ENCODE measurements around the gene PRR22.
A peak's percentile ranks its signal among the peaks of the same experiment; 100 is the strongest.

PRR22 gene

GRCh38 chr19:5790559-5791520, 6.3 kb upstream of the PRR22 start, which contains the start of gene DUS3L:
DUS3L (minus strand) TSS chr19:5791163; CDS start chr19:5791141, 22 bp downstream.
- peak within 1 kb of the TSS; percentile 89 for H3K9ac ChIP-seq (ENCODE audit: low read length)
- no CpG with 5 or more reads among the region's 72 CpGs for WGBS (ENCODE audit: extremely low coverage, insufficient coverage, low lambda C conversion rate)
- H3K79me1 ChIP-seq (ENCODE audit: low read length) = peaks cover 4% of the 10 kb centered on the region
- no peak within 1 kb of the TSS for H2BK120ac ChIP-seq (ENCODE audit: low read depth, low read length)
- no peak within 1 kb of the TSS for H3K23ac ChIP-seq (ENCODE audit: low read length)
- peak within 1 kb of the TSS; percentile 19 for H3K18ac ChIP-seq (ENCODE audit: low read length)
- H3K79me2 ChIP-seq (ENCODE audit: control insufficient read depth, insufficient read depth, low read length) = peaks cover 2% of the 10 kb centered on the region
- peak within 1 kb of the TSS; percentile 98 for H3K56ac ChIP-seq (ENCODE audit: low read length)
- H2BK15ac ChIP-seq (replicated peaks; ENCODE audit: low read depth) = no peak within 1 kb of the TSS
- H3K27ac ChIP-seq (ENCODE audit: low read depth, low read length) = peak within 1 kb of the TSS; percentile 53
- DNase-seq = peak; percentile 99
- H2BK5ac ChIP-seq (ENCODE audit: low read length) = peak within 1 kb of the TSS; percentile 64
- H4K5ac ChIP-seq (ENCODE audit: low read length) = no peak within 1 kb of the TSS
- H3K4me2 ChIP-seq (ENCODE audit: low read length) = peak within 1 kb of the TSS; percentile 74
- H3K4me1 ChIP-seq (ENCODE audit: control insufficient read depth, low read depth, low read length) = peaks cover 2% of the 10 kb centered on the region
- H2AK5ac ChIP-seq (ENCODE audit: low read length) = no peak within 1 kb of the TSS
- peak within 1 kb of the TSS; percentile 75 for H3K4me3 ChIP-seq (ENCODE audit: low read length)
- no peaks in the 10 kb centered on the region for H3K27me3 ChIP-seq (ENCODE audit: insufficient read depth, low read length, poor library complexity)
- peaks cover 12% of the 10 kb centered on the region for H3K36me3 ChIP-seq (ENCODE audit: control insufficient read depth, insufficient read depth, low read length)
- no peak within 1 kb of the TSS for H4K8ac ChIP-seq (ENCODE audit: low read depth, low read length)
- peak within 1 kb of the TSS; percentile 84 for H3K4ac ChIP-seq (ENCODE audit: low read depth, low read length)

- Histone ChIP-seq H3K4ac (ENCODE audit: low read depth, low read length) (no peak overlapping the region), H3K79me2 (ENCODE audit: control insufficient read depth, insufficient read depth, low read length) (peaks cover 2% of the 10 kb centered on the region), H2BK15ac (replicated peaks; ENCODE audit: low read depth) (no peak overlapping the region), H4K5ac (ENCODE audit: low read length) (no peak overlapping the region), H3K27me3 (ENCODE audit: insufficient read depth, low read length, poor library complexity) (no peaks in the 10 kb centered on the region), H3K56ac (ENCODE audit: low read length) (peak overlapping the region; percentile 58), H3K27ac (ENCODE audit: low read depth, low read length) (no peak overlapping the region), H2BK120ac (ENCODE audit: low read depth, low read length) (no peak overlapping the region), H3K4me3 (ENCODE audit: low read length) (peak overlapping the region; percentile 55), H3K79me1 (ENCODE audit: low read length) (peaks cover 4% of the 10 kb centered on the region), H4K8ac (ENCODE audit: low read depth, low read length) (no peak overlapping the region), H2BK5ac (ENCODE audit: low read length) (no peak overlapping the region), H3K4me1 (ENCODE audit: control insufficient read depth, low read depth, low read length) (peaks cover 2% of the 10 kb centered on the region), H3K9ac (ENCODE audit: low read length) (peak overlapping the region; percentile 58), H2AK5ac (ENCODE audit: low read length) (no peak overlapping the region), H3K4me2 (ENCODE audit: low read length) (peak overlapping the region; percentile 74), H3K18ac (ENCODE audit: low read length) (no peak overlapping the region), H3K36me3 (ENCODE audit: control insufficient read depth, insufficient read depth, low read length) (peaks cover 12% of the 10 kb centered on the region), H3K23ac (ENCODE audit: low read length) (no peak overlapping the region)
- WGBS (ENCODE audit: extremely low coverage, insufficient coverage, low lambda C conversion rate) = no CpG with 5 or more reads among the region's 26 CpGs
- no peak for DNase-seq
These were observed 5.5 kb upstream of the PRR22 start for GRCh38 chr19:5789886-5790558.

GRCh38 chr19:5789351-5789761, 4.8 kb upstream of the PRR22 start:
- H3K27me3 ChIP-seq (ENCODE audit: insufficient read depth, low read length, poor library complexity) = no peaks in the 10 kb centered on the region
- H3K9ac ChIP-seq (ENCODE audit: low read length) = no peak overlapping the region
- no peak overlapping the region for H3K27ac ChIP-seq (ENCODE audit: low read depth, low read length)
- no peak overlapping the region for H3K4me3 ChIP-seq (ENCODE audit: low read length)
- H3K36me3 ChIP-seq (ENCODE audit: control insufficient read depth, insufficient read depth, low read length) = peaks cover 12% of the 10 kb centered on the region
- H4K5ac ChIP-seq (ENCODE audit: low read length) = no peak overlapping the region
- DNase-seq = no peak
- no peak overlapping the region for H3K4ac ChIP-seq (ENCODE audit: low read depth, low read length)
- peaks cover 2% of the 10 kb centered on the region for H3K79me2 ChIP-seq (ENCODE audit: control insufficient read depth, insufficient read depth, low read length)
- no peak overlapping the region for H3K4me2 ChIP-seq (ENCODE audit: low read length)
- H3K18ac ChIP-seq (ENCODE audit: low read length) = no peak overlapping the region
- H3K4me1 ChIP-seq (ENCODE audit: control insufficient read depth, low read depth, low read length) = peaks cover 2% of the 10 kb centered on the region
- no peak overlapping the region for H3K23ac ChIP-seq (ENCODE audit: low read length)
- no peak overlapping the region for H2BK5ac ChIP-seq (ENCODE audit: low read length)
- H4K8ac ChIP-seq (ENCODE audit: low read depth, low read length) = no peak overlapping the region
- no CpG with 5 or more reads among the region's 39 CpGs for WGBS (ENCODE audit: extremely low coverage, insufficient coverage, low lambda C conversion rate)
- peaks cover 4% of the 10 kb centered on the region for H3K79me1 ChIP-seq (ENCODE audit: low read length)
- no peak overlapping the region for H2BK120ac ChIP-seq (ENCODE audit: low read depth, low read length)
- no peak overlapping the region for H2AK5ac ChIP-seq (ENCODE audit: low read length)
- no peak overlapping the region for H2BK15ac ChIP-seq (replicated peaks; ENCODE audit: low read depth)
- H3K56ac ChIP-seq (ENCODE audit: low read length) = no peak overlapping the region

- Histone ChIP-seq H3K79me1 (ENCODE audit: low read length) (peaks cover 4% of the 10 kb centered on the region), H4K5ac (ENCODE audit: low read length) (no peak overlapping the region), H3K27me3 (ENCODE audit: insufficient read depth, low read length, poor library complexity) (no peaks in the 10 kb centered on the region), H2AK5ac (ENCODE audit: low read length) (no peak overlapping the region), H2BK120ac (ENCODE audit: low read depth, low read length) (no peak overlapping the region), H3K4me1 (ENCODE audit: control insufficient read depth, low read depth, low read length) (peaks cover 2% of the 10 kb centered on the region), H3K18ac (ENCODE audit: low read length) (no peak overlapping the region), H3K56ac (ENCODE audit: low read length) (no peak overlapping the region), H3K79me2 (ENCODE audit: control insufficient read depth, insufficient read depth, low read length) (peaks cover 2% of the 10 kb centered on the region), H2BK15ac (replicated peaks; ENCODE audit: low read depth) (no peak overlapping the region), H3K4me2 (ENCODE audit: low read length) (no peak overlapping the region), H3K4ac (ENCODE audit: low read depth, low read length) (no peak overlapping the region), H3K27ac (ENCODE audit: low read depth, low read length) (no peak overlapping the region), H3K23ac (ENCODE audit: low read length) (no peak overlapping the region), H3K9ac (ENCODE audit: low read length) (no peak overlapping the region), H4K8ac (ENCODE audit: low read depth, low read length) (no peak overlapping the region), H3K4me3 (ENCODE audit: low read length) (no peak overlapping the region), H2BK5ac (ENCODE audit: low read length) (no peak overlapping the region), H3K36me3 (ENCODE audit: control insufficient read depth, insufficient read depth, low read length) (peaks cover 12% of the 10 kb centered on the region)
- no CpG with 5 or more reads among the region's 5 CpGs for WGBS (ENCODE audit: extremely low coverage, insufficient coverage, low lambda C conversion rate)
- no peak for DNase-seq
These were observed 3.9 kb upstream of the PRR22 start for GRCh38 chr19:5788422-5788821.

GRCh38 chr19:5787409-5788182, 3.0 kb upstream of the PRR22 start:
- no peak overlapping the region for H2BK5ac ChIP-seq (ENCODE audit: low read length)
- DNase-seq = no peak
- no peak overlapping the region for H3K23ac ChIP-seq (ENCODE audit: low read length)
- peaks cover 2% of the 10 kb centered on the region for H3K4me1 ChIP-seq (ENCODE audit: control insufficient read depth, low read depth, low read length)
- no peak overlapping the region for H2BK15ac ChIP-seq (replicated peaks; ENCODE audit: low read depth)
- H3K18ac ChIP-seq (ENCODE audit: low read length) = no peak overlapping the region
- no peak overlapping the region for H3K4me2 ChIP-seq (ENCODE audit: low read length)
- H2AK5ac ChIP-seq (ENCODE audit: low read length) = no peak overlapping the region
- no peak overlapping the region for H3K56ac ChIP-seq (ENCODE audit: low read length)
- no peaks in the 10 kb centered on the region for H3K27me3 ChIP-seq (ENCODE audit: insufficient read depth, low read length, poor library complexity)
- H3K79me1 ChIP-seq (ENCODE audit: low read length) = peaks cover 4% of the 10 kb centered on the region
- H3K4ac ChIP-seq (ENCODE audit: low read depth, low read length) = no peak overlapping the region
- H3K36me3 ChIP-seq (ENCODE audit: control insufficient read depth, insufficient read depth, low read length) = peaks cover 12% of the 10 kb centered on the region
- no peak overlapping the region for H4K8ac ChIP-seq (ENCODE audit: low read depth, low read length)
- no peak overlapping the region for H2BK120ac ChIP-seq (ENCODE audit: low read depth, low read length)
- H4K5ac ChIP-seq (ENCODE audit: low read length) = no peak overlapping the region
- H3K79me2 ChIP-seq (ENCODE audit: control insufficient read depth, insufficient read depth, low read length) = peaks cover 2% of the 10 kb centered on the region
- H3K27ac ChIP-seq (ENCODE audit: low read depth, low read length) = no peak overlapping the region
- H3K9ac ChIP-seq (ENCODE audit: low read length) = no peak overlapping the region
- H3K4me3 ChIP-seq (ENCODE audit: low read length) = no peak overlapping the region
- no CpG with 5 or more reads among the region's 39 CpGs for WGBS (ENCODE audit: extremely low coverage, insufficient coverage, low lambda C conversion rate)
